ENCODE results near the gene ZACN.

Gene ZACN

GRCh38 chr17:76082326-76083251, 3.6 kb downstream of the ZACN start:
- DNase-seq (ENCODE audit: low spot score), result no peak

- no peak for DNase-seq (ENCODE audit: low spot score)
Observed at GRCh38 chr17:76083536-76084182, 4.7 kb downstream of the ZACN start.

DNA sequence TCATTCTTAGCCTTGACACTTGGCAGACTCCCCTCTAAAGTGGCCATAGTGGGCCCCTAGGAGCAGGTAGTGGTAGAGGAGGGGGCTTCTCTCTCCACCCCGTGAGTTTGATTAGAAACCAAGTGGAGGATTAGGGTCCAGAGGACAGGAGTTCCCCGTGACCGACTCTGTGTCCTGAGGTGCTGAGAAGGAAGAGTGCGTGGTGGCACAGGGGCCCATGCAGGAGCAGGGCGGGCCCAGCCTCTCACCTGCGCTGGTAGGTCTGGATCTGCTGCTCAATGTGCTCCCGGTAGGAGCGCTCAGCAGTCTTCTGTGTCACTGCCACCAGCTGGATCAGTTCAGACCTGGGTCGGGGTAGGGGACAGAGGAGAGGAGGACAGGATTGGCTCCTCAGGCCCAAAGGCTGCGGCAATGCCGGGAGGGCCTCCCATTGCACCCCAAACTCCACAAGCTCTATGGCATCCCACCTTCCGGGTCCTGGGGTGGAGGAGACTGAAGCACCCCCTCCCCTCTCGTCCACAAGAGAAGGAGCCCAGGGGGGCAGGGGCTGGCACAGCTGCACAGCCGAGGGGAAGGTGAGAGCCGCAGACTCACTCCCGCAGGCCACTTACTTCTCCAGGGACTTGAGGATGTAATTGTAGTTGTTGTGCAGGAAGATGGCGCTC, 6.2 kb downstream of the ZACN start:
- no peak for DNase-seq (ENCODE audit: low spot score)

DNA sequence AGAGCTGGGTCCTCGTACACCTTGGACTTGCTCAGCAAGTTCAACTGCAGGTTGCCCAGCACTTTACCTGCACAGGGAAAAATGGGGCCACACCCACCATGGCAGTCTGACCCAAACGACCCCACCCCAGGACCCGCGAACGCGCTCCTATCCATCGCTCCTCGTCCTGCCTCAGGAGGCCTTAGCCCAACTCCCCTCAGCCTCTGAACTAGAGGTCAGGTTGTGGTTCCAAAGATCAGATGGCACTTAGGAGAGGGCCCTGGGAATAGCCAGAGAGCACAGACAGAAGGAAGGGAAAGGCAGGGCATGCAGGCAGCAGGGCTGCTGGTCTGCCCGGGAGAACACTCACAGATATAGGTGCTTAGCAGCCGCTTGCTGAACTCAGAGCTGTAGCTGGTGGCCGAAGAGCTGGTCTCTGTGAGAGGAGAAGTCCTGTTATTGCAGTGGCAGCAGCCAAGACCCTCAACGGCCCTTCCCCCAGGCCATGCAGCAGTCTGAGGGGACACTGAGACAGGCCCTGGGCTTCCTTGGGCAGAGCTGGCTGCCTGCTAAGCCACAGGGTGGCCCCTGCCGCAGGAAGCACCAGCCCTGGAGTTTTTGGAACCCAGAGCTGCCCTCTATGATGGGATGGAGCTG, 6.9 kb downstream of the ZACN start:
- DNase-seq (ENCODE audit: low spot score), result no peak

DNA sequence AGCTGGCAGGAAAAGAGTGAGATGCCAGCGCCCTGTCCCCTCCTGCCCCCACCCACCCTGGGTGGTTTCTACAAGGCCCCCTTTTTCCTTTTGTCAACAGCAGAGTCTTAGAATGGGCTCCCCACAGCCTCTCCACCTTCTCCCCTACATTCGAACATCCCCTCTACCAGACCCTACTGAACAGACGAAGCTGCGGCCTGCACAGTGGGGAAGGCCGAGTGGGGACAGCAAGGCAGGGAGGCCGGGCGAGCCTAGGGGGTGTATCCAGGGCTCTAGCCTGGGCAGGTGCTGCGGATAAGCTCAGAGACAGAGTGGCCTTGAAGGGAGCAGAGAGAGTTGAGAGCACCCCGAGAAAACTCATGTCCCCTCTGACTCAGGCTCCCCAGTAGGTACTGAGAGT, 7.4 kb downstream of the ZACN start:
- no peak for DNase-seq (ENCODE audit: low spot score)

- no peak for DNase-seq (ENCODE audit: low spot score)
Observed at GRCh38 chr17:76087531-76087930, 8.5 kb downstream of the ZACN start.

- no peak for DNase-seq (ENCODE audit: low spot score)
Observed at GRCh38 chr17:76088041-76088867, 9.3 kb downstream of the ZACN start.

DNA sequence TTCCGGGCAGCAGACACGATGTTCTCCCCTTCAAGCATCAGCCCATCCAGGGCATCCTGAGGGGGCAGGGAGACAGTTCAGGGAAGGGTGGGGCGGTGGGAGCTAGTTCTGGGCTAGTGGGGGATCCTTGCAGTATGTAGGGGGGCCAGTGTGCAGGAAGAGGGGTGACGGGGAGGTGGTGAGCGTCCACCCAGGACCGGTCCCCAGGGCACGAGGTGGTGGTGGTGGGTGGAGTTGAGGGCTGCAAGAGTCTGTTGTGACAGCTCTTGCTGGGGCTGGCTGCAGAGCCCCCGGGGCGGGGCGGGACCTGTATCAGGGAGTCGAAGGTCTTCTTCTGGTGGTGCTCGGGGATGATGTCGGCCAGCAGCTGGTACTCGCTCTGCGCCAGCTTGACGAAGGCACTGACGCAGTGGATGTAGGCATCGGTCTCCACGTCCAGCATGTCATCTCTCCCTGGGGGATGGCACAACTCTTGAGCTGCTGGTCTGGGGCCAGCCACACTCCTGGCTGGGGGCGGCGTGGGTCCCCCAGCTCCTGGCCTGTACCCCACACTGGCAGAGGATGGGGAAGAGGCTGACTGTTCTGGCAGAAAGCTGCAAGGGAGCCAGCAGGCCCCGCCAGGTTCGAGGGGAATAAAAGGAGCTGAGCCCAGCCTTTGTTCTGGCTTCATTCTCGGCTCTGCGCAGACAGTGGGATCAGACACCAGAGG, 10.0 kb downstream of the ZACN start:
- no peak for DNase-seq (ENCODE audit: low spot score)

GRCh38 chr17:76089680-76090516, 10.9 kb downstream of the ZACN start:
- DNase-seq (ENCODE audit: low spot score), result no peak

GRCh38 chr17:76090517-76091129, 11.6 kb downstream of the ZACN start:
- DNase-seq (ENCODE audit: low spot score), result no peak

GRCh38 chr17:76091526-76092286, 12.7 kb downstream of the ZACN start:
- no peak for DNase-seq (ENCODE audit: low spot score)

DNA sequence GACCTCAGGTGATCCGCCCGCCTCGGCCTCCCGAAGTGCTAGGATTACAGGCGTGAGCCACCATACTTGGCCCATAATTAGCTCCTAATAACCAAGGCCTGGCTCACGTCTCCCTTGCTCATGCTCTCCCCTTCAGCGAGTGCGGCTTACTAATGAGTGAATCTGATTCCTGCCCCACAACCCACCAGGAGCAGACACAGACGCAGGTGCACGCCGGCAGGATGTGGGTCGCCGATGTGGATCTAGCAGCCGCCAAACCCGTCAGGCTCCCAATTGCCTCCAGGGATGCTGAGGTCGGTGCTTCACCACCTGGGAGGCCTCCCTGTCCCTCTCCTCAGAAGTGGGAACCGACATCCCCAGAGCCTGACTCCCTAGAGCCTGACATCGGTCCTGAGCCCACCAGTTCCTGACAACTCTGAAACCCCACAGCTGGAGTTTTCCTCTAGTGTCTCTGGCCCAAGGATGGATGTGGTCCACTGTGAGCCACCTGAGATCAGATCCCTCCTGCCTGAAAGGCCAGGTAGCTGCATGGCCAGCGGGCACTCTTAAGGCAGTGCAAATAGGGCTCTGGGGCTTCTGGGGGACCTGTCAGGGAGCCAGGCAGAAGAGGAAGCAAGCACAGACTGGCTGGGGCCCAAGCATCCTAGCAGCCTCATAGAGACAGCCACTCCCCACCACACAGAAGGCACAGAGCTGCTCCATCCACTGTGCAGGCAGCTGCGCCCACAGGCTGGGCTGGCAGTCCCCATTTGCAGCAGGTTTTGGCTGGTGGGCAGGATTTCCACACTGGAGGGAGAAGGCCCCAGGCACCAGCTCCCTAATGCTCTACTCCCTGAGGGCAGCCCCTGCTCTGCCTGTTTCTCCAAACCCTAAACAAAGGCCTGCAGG, 13.8 kb downstream of the ZACN start:
- no peak for DNase-seq (ENCODE audit: low spot score)

DNA sequence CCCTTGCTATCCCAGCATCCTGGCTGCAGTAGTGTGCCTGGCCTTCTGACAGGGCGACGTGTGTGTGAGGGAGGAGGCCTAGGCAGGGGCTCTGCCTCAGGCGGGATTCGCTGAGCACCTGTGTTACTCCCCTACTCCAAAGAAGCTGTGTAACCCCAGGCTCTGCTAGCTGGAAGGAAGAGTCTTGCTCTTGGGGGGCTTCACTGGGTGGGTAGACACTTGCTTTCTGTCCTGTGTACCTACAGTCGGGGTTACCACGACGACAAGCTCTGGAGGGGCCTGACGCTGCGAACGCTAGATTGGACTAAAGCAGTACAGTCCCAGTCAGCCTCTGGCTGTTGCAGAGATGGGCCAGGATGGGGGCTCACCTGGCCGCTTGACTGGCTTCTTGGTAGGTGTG, 15.1 kb downstream of the ZACN start:
- DNase-seq (ENCODE audit: low spot score), result no peak

- no peak for DNase-seq (ENCODE audit: low spot score)
Observed at GRCh38 chr17:76095943-76096342, 17.0 kb downstream of the ZACN start.

DNA sequence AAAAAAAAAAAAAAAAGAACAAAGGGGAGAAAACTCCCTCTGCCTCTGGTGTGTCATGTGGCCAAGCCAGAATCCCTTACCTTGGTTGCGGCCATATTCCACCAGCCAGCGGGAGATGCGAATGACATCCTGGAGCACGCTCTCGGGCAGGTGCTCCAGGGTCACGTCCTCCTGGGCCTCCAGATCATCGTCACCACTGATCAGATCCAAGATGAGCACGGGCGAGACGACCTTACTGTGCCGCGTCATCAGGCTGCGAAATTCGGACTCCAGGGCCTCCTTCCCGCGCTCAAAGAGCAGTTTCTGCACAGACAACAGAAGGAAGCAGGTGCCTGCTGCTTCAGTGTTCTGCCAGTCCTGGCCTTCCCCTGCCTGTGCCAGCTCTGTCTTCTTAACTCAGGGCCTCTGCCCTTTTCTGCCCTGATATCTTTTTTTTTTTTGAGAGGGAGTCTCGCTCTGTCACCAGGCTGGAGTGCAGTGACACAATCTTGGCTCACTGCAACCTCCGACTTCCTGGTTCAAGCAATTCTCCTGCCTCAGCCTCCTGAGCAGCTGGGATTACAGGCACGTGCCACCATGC, 18.8 kb downstream of the ZACN start:
- no peak for DNase-seq (ENCODE audit: low spot score)

GRCh38 chr17:76102944-76103273, 23.9 kb downstream of the ZACN start:
- no peak for DNase-seq (ENCODE audit: low spot score)

Data from LoVo (cell line).